GM19023 (cell line): ENCODE measurements around the gene GLG1.

Experiments
- ATAC-seq: cut with Tn5 transposase; IDR thresholded peaks from one replicate; pipeline ENCODE4 v1.9.1; 2021; ENCODE audit warnings: mild to moderate bottlenecking, moderate library complexity; ENCODE audit not compliant: unreplicated experiment

GLG1 gene

GRCh38 chr16:74611721-74612120 lies 4.8 kb upstream of the GLG1 start:
- no peak for ATAC-seq

DNA sequence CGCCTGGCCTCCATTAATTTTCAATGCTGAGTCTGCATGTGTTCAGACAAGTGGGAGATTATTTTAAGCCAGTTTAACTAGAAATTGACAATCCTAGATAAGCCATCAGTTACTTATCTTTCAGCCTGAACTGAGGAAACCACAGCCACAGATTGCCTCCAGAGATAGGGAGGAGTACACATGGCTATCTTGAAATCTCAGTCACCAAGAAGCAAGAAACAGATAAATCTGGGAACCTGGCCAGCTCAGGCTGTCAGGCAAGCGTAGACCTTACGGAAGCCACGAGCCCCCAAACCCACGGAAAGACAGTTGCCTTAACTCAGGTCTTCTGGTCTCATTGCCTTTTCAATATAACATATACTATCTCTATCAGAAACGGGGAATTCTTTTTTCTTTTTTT lies 2.0 kb upstream of the GLG1 start:
- no peak for ATAC-seq

DNA sequence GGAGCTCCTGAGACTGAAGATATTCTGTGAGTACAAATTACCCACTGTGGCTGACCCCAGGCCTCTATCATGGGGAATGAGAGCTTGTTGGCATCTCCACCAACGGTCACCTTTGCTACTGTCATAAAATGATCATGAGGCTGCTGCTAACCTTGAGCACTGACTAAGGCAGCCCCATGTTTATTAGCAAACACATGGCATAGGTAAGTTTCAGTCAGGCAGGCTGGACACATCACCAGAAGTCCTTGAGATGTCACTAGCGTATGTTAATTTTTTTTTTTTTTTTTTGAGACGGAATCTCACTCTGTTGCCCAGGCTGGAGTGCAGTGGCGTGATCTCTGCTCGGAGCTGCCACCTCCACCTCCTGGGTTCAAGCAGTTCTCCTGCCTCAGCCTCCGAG lies 1.5 kb upstream of the GLG1 start:
- no peak for ATAC-seq

- no peak for ATAC-seq
Observed at GRCh38 chr16:74607962-74608356, 1.0 kb upstream of the GLG1 start.

DNA sequence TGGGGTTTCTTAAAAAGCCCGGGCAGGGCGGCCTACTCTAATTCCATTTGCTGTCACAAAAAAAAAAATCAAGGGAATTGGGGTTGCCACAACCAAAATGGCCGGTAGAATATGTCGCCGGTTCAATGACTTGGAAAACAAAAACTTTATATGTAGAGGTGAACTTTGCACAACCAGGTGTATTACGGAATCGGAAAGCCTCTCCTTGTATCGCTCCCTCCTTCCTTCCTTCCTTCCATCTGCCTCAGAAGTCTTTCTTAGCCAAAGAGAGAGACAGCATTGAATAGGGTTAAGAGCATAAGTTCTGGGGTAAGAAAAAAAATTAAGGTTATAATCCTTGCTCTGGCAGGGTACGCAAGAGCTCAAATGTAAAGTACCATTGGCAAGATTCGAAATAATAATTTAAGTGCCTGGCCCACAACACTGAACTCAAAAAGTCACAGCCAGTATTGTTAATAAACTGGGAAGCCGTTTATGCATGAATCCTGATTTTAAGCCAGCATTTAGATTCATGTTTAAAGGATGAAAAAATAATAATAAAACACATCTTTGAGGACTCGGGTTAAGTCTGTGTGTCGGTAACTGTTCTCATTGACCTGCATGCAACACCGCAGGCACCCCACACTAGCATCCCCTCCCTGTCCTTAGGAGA lies 522 bp upstream of the GLG1 start:
- peak; percentile 23 for ATAC-seq

- no peak for ATAC-seq
Observed at GRCh38 chr16:74605746-74606520, 981 bp downstream of the GLG1 start.

GRCh38 chr16:74605332-74605731 lies 1.6 kb downstream of the GLG1 start:
- no peak for ATAC-seq

- ATAC-seq: no peak
Observed at GRCh38 chr16:74603848-74604247, 3.1 kb downstream of the GLG1 start.

DNA sequence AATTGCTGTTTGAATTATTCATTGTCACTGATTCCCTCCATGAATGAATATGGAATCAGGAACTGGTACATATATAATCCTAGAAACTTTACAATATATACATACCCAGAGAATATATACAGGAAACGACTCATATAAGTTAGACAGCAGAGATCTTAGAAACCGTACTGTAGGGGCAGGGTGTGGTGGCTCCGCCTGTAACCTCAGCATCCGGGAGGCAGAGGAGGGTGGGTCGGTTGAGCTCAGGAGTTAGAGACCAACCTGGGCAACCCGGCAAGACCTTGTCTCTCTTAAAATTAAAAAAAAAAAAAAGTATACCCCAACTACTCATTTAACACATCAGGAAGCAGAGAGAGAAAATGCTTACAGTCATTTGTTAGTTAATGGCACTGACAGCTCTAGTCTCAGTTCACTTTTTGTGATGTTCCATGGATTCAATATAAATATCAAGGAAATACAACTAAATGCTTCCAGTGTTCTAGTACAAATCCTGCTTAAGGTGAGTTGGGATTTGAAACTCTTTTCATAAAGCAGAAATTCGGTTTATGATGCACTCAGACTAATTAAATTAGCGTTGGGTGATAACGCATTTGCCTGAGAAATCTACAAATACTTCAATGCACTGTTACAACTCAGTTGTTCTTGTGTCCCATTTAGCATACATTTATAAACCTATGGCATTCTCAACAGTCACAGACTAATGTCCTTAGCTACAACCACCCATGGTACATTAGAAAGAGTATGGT lies 5.6 kb downstream of the GLG1 start:
- peak; percentile 66 for ATAC-seq

DNA sequence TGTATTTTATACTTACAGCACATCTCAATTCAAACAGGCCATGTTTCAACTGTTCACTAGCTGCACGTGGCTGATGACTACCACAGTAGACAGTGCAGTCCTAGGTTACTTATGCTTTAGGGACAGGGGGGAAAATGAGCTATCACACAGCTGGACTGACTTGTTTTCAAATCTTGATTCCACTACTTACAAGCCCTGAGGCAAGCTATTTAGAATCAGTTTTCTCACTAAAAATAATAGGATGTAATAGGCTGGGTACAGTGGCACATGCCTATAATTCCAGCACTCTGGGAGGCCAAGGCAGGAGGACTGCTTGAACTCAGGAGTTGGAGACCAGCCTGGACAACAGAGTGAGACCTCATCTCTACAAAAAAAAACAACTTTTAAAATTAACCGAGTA lies 10.3 kb downstream of the GLG1 start:
- no peak for ATAC-seq

- ATAC-seq: no peak
Observed at GRCh38 chr16:74592847-74593246, 14.1 kb downstream of the GLG1 start.

- no peak for ATAC-seq
Observed at GRCh38 chr16:74591876-74592650, 14.9 kb downstream of the GLG1 start.

- ATAC-seq: no peak
Observed at GRCh38 chr16:74586948-74587347, 20.0 kb downstream of the GLG1 start.

GRCh38 chr16:74585846-74586443 lies 21.0 kb downstream of the GLG1 start:
- ATAC-seq: no peak

- ATAC-seq: no peak
Observed at GRCh38 chr16:74583926-74584666, 22.8 kb downstream of the GLG1 start.

- ATAC-seq: no peak
Observed at GRCh38 chr16:74582970-74583369, 23.9 kb downstream of the GLG1 start.

DNA sequence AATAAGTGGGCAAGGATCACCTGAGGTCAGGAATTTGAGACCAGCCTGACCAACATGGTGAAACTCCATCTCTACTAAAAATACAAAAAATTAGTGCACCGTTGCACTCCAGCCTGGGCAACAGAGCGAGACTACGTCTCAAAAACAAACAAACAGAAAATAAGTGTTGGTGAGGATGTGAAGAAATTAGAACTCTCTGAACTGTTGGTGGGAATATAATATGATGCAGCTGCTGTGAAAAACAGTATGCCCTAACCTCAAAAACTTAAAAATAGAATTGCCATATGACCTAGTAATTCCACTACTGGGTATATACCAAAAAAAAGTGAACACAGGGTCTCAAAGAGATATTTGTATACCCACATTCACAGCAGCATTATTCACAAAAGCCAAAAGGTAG lies 26.1 kb downstream of the GLG1 start:
- ATAC-seq: no peak

DNA sequence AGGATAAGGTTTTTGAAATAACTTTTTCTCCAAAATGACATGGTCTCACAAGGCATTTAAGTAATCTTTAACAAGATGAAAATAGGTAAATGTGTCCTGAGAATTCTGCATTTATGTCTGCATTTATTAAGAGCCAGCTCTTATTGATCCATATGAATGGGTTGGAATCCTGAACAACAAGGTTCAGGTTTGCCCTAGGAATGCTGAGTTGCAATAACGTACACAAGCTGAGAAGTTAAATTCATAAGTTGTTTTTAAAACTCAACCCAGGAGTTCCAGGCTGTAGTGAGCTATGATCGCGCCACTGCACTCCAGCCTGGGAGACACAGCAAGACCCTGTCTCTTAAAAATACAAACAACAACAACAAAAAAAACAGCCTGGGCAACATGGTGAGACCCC lies 28.1 kb downstream of the GLG1 start:
- ATAC-seq: no peak

DNA sequence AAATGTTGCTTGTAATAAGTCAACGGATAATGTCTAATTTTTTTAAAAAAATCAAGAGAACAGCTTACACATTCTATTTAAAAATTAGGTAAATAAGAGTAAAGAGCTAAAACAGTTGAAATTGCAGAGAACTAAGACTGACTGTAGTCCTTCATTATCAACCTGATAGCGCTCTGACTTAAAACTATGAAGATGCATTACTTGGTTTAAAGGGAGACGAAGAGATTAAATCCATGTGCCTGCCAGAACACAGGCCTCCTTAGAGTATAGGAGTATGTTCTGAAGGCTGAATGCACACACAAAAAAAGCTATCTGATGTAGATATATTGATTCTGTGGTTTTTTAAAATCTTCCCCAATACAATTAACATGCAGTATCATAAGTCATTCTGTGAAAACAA lies 28.5 kb downstream of the GLG1 start:
- ATAC-seq: no peak

DNA sequence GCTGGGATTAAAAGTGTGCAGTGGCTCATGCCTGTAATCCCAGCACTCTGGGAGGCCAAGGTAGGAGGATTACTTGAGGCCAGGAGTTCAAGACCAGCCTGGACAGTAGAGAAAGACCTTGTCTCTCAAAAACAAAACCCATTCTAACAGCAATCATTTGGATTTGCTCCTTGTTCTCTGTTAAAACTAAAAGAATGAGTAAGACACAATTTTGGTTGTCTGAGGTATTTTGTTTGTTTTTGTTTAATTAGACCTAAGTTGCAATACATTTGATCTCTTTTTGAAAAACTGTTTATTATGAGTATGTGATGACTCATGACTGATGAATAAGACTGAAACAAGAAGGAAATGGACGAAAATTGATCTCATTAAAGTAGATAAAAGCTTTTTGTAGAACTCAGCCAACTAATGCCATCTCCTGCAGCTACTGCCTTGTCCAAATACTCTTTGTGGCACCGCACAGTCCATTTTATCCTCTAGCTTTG lies 29.0 kb downstream of the GLG1 start:
- no peak for ATAC-seq
